Hepatocyte (in vitro differentiated cells): ENCODE data around the gene CELSR2.

Experiments used
- EZH2 ChIP-seq: fragments of 200-600 bp; sonication (generic); IDR thresholded peaks from 2 replicates; pipeline ENCODE4 v1.6.1; 2016; ENCODE audit warnings: antibody characterized with exemption, mild to moderate bottlenecking, borderline replicate concordance
- EZH2phosphoT487 ChIP-seq: fragments of 200-600 bp; sonication (generic); IDR thresholded peaks from one replicate; pipeline ENCODE4 v1.6.1; 2018; ENCODE audit warnings: antibody characterized with exemption, mild to moderate bottlenecking, low read depth, moderate library complexity; ENCODE audit not compliant: unreplicated experiment, severe bottlenecking
- TF ChIP-seq, protein P1 (sequence below): fragments of 200-600 bp; sonication (generic); IDR thresholded peaks from 2 replicates; pipeline ENCODE4 v1.5.1; 2016; ENCODE audit warnings: antibody characterized with exemption, mild to moderate bottlenecking; ENCODE audit not compliant: poor library complexity

DNA sequence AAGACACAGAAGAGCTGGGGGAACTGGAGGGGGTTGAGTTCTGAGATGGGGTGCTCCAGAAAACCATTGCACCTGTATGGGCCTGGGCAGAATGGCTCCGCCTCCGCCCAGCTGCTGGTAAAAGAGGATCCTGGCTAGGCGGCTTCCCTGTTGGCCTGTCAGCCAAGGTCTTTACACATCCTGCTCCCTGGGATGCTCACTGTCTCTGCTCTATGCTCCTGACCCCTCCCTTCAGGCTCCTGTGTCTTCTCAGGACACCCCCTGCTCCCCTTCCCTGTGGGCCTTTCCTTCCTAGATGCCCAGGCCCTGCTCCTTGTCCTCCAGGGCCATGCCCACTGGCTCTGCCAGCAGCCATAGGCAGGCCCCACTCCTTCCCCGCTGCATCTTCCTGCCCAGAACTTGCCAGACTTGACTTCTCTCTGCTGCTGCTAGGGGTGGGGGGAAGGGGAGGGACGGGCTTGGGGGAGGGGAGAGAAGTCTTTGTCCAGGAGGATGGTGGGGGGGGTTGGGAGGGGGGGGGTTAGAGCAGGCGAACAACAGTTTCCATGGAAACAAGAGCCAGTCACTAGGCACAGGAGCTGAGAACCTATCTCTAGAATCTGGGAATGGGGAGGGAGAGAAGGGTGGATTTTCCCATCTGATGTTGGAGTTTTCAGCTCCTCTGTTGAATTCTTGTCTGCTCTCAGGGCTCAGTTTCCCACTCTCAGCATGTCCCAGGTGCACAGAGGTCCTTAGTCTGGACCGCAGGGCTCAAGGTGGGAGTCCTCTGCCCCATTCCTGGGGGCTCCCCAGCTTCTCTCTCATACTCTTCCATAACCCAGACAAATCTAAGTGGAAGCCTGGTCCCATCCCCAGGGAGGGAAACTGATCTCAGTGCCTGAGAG lies 10.6 kb downstream of the CELSR2 start:
- TF ChIP-seq, protein P1, sequence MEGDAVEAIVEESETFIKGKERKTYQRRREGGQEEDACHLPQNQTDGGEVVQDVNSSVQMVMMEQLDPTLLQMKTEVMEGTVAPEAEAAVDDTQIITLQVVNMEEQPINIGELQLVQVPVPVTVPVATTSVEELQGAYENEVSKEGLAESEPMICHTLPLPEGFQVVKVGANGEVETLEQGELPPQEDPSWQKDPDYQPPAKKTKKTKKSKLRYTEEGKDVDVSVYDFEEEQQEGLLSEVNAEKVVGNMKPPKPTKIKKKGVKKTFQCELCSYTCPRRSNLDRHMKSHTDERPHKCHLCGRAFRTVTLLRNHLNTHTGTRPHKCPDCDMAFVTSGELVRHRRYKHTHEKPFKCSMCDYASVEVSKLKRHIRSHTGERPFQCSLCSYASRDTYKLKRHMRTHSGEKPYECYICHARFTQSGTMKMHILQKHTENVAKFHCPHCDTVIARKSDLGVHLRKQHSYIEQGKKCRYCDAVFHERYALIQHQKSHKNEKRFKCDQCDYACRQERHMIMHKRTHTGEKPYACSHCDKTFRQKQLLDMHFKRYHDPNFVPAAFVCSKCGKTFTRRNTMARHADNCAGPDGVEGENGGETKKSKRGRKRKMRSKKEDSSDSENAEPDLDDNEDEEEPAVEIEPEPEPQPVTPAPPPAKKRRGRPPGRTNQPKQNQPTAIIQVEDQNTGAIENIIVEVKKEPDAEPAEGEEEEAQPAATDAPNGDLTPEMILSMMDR: no peak
- TF ChIP-seq EZH2 (no peak), EZH2phosphoT487 (no peak)
